Dendritic cell treated with granulocyte-macrophage colony-stimulating factor and Interleukin-4, amounts not matched to agents 40 ng/mL and 50 ng/mL, for 4 days (primary cell): ENCODE data around the gene KCNV2.
"Not testable (repeated sequence)": the region's sequence is repeated elsewhere in the genome, so short reads cannot be mapped to it uniquely, and the experiment has no call there.

Experiments used
- H3K27ac Mint-ChIP-seq: one replicate; pipeline ENCODE4 v1.8.0; 2022; ENCODE audit warnings: mild to moderate bottlenecking, mixed read lengths
- H3K27me3 Mint-ChIP-seq: one replicate; pipeline ENCODE4 v1.8.0; 2022; ENCODE audit warnings: mild to moderate bottlenecking, mixed read lengths
- H3K36me3 Mint-ChIP-seq: one replicate; pipeline ENCODE4 v1.8.0; 2022; ENCODE audit warnings: low read depth, mixed read lengths
- H3K4me1 Mint-ChIP-seq: one replicate; pipeline ENCODE4 v1.8.0; 2022; ENCODE audit warnings: low read depth, mixed read lengths
- H3K4me3 Mint-ChIP-seq: one replicate; pipeline ENCODE4 v1.8.0; 2022; ENCODE audit warnings: mild to moderate bottlenecking, moderate library complexity, mixed read lengths
- H3K9me3 Mint-ChIP-seq: one replicate; pipeline ENCODE4 v1.8.0; 2022; ENCODE audit warnings: mixed read lengths
- intact Hi-C: fragments of 100-400 bp; cut with micrococcal nuclease; formaldehyde crosslinking; loops from one replicate; pipeline ENCODE4 v1.15.0; 2022

KCNV2 gene

DNA sequence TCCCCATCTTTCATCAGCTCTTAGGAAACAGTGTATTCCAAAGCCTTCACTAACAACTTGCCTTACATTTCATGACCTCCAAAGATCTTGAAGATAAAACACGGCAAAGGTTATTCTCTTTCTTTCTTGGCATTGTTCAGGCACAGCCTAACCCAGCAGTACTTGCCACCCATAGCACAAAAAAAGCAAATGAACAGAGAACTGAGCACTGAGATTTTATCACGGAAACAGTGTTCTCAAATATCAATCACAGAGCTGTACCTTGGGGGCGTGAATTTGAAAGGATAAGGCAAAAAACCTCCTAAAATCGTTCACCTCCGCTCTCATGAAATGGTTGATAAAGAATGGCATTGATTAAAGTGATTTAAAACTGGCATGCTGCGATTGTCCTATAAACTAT, 16.9 kb upstream of the KCNV2 start:
- Mint-ChIP-seq H3K4me3 (no peak overlapping the region), H3K9me3 (no peaks in the 10 kb centered on the region), H3K36me3 (no peaks in the 10 kb centered on the region), H3K27ac (no peak overlapping the region), H3K4me1 (no peaks in the 10 kb centered on the region), H3K27me3 (no peaks in the 10 kb centered on the region)
- intact Hi-C loops, result no loop called here

DNA sequence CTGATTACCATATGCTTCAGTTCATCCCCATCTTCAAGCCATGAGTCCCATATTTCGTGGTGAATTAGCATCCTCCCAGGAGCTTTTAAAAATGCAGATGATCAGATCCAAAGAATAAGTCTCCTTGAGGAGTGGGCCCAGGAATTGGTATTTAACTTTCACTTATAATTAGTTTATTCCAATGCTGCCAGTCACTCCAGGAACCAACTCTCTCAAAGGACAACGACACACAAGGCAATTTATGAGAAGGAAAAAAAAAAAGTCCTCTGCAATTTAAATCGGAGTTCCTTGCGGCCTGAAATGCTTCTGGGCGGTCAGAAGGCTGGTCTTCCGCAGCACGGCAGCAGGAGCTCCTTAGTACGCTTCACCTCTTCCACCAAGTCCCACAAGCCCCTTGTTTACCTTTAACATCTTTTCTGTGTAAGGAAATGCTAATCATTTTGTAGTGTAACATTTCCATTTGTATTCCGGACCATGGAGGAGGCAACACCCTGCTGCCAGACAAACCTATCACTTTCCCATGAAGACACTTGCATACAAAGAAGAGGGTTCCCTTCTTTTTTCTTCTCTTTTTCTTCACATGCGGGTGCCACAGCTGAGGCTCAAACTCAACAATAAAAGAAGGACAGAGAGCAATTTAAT, 16.3 kb upstream of the KCNV2 start:
- H3K36me3 Mint-ChIP-seq, result no peaks in the 10 kb centered on the region
- H3K4me1 Mint-ChIP-seq, result no peaks in the 10 kb centered on the region
- H3K27ac Mint-ChIP-seq, result no peak overlapping the region
- intact Hi-C loops, result no loop called here
- H3K4me3 Mint-ChIP-seq, result no peak overlapping the region
- no peaks in the 10 kb centered on the region for H3K27me3 Mint-ChIP-seq
- H3K9me3 Mint-ChIP-seq, result no peaks in the 10 kb centered on the region

DNA sequence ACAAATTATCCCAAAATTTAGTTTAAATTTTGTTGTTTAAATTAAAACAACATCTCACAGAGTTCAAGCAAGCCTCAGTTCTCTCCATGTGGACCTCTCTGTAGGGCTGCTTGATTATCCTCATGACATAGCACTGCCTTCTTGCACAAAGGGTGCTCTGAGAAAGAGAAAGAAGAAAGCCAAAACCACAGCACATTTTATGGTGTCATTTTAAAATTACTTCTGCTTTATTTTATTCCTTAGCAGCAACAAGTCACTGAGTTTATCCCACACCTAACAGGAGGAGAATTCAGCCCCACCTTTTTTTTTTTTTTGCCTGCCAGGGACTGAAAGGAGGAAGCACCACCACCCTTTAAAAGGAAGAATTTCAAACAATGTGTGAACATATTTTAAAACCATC, 12.8 kb upstream of the KCNV2 start:
- H3K9me3 Mint-ChIP-seq, result no peaks in the 10 kb centered on the region
- intact Hi-C loops, result no loop called here

DNA sequence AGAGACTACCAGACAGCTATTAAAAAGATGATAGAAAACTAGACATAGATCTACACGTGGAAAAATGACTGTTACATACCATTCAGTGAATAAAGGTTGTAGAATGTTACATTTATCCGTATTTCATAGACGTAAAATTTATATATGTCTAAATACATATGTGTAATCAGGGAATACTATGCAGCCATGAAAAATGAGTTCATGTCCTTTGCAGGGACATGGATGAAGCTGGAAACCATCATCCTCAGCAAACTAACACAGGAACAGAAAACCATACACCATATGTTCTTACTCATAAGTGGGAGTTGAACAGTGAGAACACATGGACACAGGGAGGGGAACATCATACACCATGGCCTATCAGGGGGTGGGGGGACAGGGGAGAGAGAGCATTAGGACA, 10.1 kb upstream of the KCNV2 start:
- H3K4me1 Mint-ChIP-seq, H3K36me3 Mint-ChIP-seq, intact Hi-C loops, H3K9me3 Mint-ChIP-seq, H3K4me3 Mint-ChIP-seq, H3K27me3 Mint-ChIP-seq, H3K27ac Mint-ChIP-seq: not testable (repeated sequence)

More for the DNA sequence above, 12.8 kb upstream of the KCNV2 start:
- no peaks in the 10 kb centered on the region for H3K27me3 Mint-ChIP-seq
- H3K27ac Mint-ChIP-seq, result no peak overlapping the region
- no peak overlapping the region for H3K4me3 Mint-ChIP-seq
- no peaks in the 10 kb centered on the region for H3K4me1 Mint-ChIP-seq
- H3K36me3 Mint-ChIP-seq, result no peaks in the 10 kb centered on the region

DNA sequence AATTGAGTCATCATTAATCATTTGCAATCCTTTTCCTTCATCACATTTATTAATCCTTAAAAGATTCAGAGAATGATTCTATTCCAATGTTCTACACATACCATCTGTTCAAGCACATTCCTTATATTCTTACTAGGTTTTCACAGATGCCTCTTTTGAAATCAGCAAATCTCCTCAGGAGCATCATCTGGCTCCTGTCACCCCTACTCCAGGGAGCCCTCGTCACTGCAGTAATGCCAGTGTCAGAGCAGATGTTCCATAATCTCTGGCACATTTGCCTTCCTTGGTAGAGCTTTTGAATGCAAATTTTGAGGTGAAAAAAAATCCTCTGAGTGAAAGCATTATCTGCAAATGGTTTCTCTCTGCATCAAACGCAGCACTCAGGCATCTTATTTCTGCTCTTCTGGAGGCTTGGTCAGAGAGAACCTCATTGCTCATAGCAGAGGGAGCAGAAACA, 7.6 kb upstream of the KCNV2 start:
- intact Hi-C loops, result no loop called here
- H3K27ac Mint-ChIP-seq, result no peak overlapping the region
- H3K36me3 Mint-ChIP-seq, result no peaks in the 10 kb centered on the region
- no peaks in the 10 kb centered on the region for H3K9me3 Mint-ChIP-seq
- no peak overlapping the region for H3K4me3 Mint-ChIP-seq
- H3K27me3 Mint-ChIP-seq, result no peaks in the 10 kb centered on the region
- no peaks in the 10 kb centered on the region for H3K4me1 Mint-ChIP-seq

DNA sequence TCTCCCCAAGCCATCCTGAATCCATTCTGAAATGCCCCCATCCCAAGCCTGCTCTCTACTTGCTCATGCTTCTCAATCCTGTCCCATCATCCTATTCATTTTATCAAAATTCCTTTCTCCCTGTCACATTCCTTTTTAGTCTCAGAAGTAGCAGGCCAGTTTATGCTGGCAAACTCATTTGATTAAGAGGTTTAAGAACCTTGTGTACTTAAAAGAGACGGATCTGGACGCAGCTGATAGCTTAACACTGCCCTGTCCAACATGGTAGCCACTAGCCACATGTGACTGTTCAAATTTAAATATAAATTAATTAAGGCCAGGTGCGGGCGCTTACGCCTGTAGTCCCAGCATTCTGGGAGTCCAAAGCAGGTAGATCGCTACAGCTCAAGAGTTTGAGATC, 5.6 kb upstream of the KCNV2 start:
- Mint-ChIP-seq H3K4me1 (no peaks in the 10 kb centered on the region), H3K4me3 (no peak overlapping the region), H3K27ac (no peak overlapping the region), H3K9me3 (no peaks in the 10 kb centered on the region), H3K27me3 (no peaks in the 10 kb centered on the region), H3K36me3 (no peaks in the 10 kb centered on the region)
- intact Hi-C loops, result no loop called here

DNA sequence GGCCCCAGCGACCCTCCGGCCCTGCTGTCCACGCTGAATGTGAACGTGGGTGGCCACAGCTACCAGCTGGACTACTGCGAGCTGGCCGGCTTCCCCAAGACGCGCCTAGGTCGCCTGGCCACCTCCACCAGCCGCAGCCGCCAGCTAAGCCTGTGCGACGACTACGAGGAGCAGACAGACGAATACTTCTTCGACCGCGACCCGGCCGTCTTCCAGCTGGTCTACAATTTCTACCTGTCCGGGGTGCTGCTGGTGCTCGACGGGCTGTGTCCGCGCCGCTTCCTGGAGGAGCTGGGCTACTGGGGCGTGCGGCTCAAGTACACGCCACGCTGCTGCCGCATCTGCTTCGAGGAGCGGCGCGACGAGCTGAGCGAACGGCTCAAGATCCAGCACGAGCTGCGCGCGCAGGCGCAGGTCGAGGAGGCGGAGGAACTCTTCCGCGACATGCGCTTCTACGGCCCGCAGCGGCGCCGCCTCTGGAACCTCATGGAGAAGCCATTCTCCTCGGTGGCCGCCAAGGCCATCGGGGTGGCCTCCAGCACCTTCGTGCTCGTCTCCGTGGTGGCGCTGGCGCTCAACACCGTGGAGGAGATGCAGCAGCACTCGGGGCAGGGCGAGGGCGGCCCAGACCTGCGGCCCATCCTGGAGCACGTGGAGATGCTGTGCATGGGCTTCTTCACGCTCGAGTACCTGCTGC, 839 bp downstream of the KCNV2 start:
- Mint-ChIP-seq H3K27ac (no peak overlapping the region), H3K4me1 (no peaks in the 10 kb centered on the region)

DNA sequence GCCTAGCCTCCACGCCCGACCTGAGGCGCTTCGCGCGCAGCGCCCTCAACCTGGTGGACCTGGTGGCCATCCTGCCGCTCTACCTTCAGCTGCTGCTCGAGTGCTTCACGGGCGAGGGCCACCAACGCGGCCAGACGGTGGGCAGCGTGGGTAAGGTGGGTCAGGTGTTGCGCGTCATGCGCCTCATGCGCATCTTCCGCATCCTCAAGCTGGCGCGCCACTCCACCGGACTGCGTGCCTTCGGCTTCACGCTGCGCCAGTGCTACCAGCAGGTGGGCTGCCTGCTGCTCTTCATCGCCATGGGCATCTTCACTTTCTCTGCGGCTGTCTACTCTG, 1.4 kb downstream of the KCNV2 start:
- Mint-ChIP-seq H3K27ac (no peak overlapping the region), H3K27me3 (no peaks in the 10 kb centered on the region)
- intact Hi-C loops, result no loop called here

More for the DNA sequence above, 839 bp downstream of the KCNV2 start:
- H3K9me3 Mint-ChIP-seq, result peaks cover 19% of the 10 kb centered on the region
- H3K36me3 Mint-ChIP-seq, result peaks cover 8% of the 10 kb centered on the region
- no peak overlapping the region for H3K4me3 Mint-ChIP-seq
- intact Hi-C loops, result no loop called here
- no peaks in the 10 kb centered on the region for H3K27me3 Mint-ChIP-seq

DNA sequence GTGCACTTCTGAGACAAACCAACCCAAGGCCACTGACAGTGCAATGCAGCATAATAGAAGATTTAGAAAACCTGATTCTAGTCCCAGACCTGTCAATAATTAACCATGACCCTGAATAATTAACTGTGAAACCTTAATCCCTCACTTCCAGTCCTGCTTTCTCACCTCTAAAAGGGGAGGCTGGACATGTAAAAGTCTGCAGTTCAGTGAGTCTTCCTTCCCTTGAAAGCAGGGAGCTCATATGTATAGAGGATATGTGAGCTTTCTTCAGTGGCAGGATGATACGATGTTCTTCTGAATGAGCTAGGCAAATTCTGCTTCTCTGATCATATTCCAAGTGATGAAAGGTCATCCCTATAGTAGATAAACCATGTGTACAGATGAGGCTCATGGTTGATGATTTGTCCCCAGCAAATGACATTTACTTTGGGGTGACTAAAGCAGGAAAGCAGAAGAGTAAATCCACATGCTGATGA, 2.9 kb downstream of the KCNV2 start:
- Mint-ChIP-seq H3K4me3 (no peak overlapping the region), H3K27me3 (no peaks in the 10 kb centered on the region), H3K9me3 (peaks cover 19% of the 10 kb centered on the region), H3K27ac (no peak overlapping the region), H3K4me1 (no peaks in the 10 kb centered on the region), H3K36me3 (peaks cover 8% of the 10 kb centered on the region)
- intact Hi-C loops, result no loop called here

More for the DNA sequence above, 1.4 kb downstream of the KCNV2 start:
- Mint-ChIP-seq H3K9me3 (peaks cover 19% of the 10 kb centered on the region), H3K4me1 (no peaks in the 10 kb centered on the region), H3K4me3 (no peak overlapping the region), H3K36me3 (peaks cover 8% of the 10 kb centered on the region)

DNA sequence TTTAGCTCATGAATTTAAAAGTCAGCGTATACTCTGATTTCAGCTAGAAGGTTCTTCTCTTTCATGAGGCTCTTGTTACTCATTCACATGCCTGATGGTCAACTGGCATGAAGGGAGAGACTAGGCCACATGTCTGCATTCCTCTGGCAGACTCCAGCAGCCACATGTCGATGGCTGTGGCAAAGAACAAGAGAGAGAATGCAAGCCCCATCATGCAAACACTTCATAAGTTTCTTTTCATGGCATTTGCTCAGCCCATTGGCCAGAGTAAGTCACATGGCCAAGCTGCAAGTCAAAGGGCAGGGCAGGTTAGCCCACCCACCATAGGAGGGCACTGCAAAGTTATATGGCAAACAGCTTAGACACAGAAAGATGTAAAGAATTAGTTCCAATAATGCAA, 5.4 kb downstream of the KCNV2 start:
- H3K36me3 Mint-ChIP-seq, result peaks cover 8% of the 10 kb centered on the region
- intact Hi-C loops, result no loop called here
- no peak overlapping the region for H3K4me3 Mint-ChIP-seq
- H3K27ac Mint-ChIP-seq, result no peak overlapping the region
- H3K4me1 Mint-ChIP-seq, result no peaks in the 10 kb centered on the region
- H3K27me3 Mint-ChIP-seq, result no peaks in the 10 kb centered on the region
- peaks cover 17% of the 10 kb centered on the region for H3K9me3 Mint-ChIP-seq

DNA sequence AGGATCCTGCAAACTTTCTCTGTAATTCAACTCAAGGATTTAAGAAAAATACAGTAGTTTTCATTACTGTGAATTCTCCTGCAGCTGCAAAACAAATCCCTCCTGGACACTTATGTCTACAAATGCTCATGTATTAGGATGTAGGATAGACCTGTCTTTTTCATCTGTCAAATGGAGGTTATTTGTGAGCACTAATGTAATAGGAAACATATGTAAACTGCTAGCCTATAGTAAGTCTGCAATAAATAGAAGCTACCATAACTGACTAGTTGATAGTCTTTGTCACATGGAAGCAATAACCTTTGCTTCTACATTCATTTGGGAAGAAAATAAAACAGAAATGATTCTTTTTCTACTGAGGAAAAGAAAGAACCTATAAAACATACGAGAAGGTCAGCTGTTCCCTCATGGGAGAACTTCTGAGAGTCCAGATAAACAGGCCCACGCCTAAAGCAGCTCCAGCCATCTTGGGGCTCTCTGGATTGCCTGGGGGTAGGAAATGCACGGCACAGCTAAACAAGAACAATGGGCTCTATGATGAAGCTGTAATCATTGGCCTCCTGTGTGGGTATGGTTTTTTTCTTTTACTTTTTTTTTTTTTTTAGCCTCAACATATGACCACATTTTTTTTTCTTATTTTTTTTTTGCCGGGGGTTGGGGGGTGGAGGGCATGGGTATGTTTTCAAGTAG, 6.2 kb downstream of the KCNV2 start:
- peaks cover 5% of the 10 kb centered on the region for H3K4me1 Mint-ChIP-seq

DNA sequence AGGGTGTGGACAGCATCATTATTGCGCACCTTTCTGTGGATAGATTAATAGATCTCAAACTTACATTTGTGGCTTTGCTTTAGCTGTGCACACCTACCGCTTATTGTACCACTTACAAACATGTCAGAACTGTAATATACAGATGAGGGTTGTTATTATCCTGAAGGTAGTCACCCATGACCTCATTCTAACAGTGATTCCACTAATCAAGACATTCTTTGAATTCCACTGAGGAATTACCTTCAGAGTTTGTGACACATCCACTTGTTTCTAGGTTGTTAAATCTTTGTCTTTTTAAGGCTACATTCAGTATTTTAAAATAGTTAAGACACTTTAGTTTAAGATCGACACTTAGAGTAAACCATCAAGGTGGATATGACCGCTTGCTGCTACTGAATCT, 7.8 kb downstream of the KCNV2 start:
- Mint-ChIP-seq H3K36me3 (no peaks in the 10 kb centered on the region), H3K9me3 (no peaks in the 10 kb centered on the region), H3K27ac (no peak overlapping the region), H3K4me3 (no peak overlapping the region), H3K27me3 (no peaks in the 10 kb centered on the region), H3K4me1 (peaks cover 5% of the 10 kb centered on the region)
- intact Hi-C loops, result no loop called here

More for the DNA sequence above, 6.2 kb downstream of the KCNV2 start:
- Mint-ChIP-seq H3K36me3 (peaks cover 8% of the 10 kb centered on the region), H3K9me3 (peaks cover 9% of the 10 kb centered on the region), H3K27me3 (no peaks in the 10 kb centered on the region), H3K4me3 (no peak overlapping the region), H3K27ac (no peak overlapping the region)
- intact Hi-C loops, result no loop called here

DNA sequence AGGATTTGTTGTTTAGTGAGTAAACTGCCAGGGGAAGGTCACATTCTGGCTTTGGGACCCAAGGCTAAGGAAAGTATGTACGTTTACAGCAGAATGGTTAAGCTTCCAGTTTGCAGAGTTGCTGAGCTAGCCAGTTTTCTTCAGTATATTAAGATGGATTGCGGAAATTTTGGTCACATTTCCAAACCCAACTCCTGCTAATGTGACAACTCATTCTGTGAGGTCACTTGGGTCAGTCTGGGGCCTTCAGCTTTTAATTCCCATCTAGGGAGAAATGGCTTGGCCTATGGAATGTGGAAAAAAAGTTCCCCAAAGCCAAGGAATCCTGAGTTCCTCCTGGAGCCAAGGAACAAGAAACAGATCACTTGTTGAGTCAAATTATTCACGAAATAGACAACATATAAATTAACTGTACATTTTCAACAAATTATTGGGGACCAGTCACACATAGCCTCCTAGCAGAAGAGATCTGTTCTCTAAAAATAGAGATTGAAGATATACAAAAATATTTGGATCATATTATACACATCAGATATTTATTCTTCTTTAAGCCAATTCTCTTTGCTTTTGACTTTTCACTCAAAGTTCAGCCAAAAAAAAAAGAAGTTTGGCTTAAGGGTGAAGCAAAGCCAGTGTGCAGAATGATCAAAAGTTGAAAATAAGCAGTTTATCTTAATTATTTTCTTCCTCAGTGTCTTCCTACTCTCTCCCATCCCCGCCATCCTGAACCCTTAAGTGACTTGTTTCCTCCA, 8.8 kb downstream of the KCNV2 start:
- Mint-ChIP-seq H3K4me1 (peaks cover 5% of the 10 kb centered on the region), H3K4me3 (no peak overlapping the region), H3K27ac (no peak overlapping the region), H3K27me3 (no peaks in the 10 kb centered on the region), H3K9me3 (no peaks in the 10 kb centered on the region), H3K36me3 (no peaks in the 10 kb centered on the region)
- intact Hi-C loops, result no loop called here
